Thoracic aorta (tissue), 2 donors: Measurements from ENCODE around the gene TECPR2. TPM values are rescaled to one million over a fixed set of nuclear protein-coding genes. Genes with fewer than 3 reads are reported as not detected.

Source experiments
- ATAC-seq: fragments of 150-250 bp; one replicate; pipeline ENCODE4 v1.8.0; 2017; ENCODE audit warnings: low read depth; ENCODE audit not compliant: insufficient number of reproducible peaks, low FRiP score
- DNase-seq: peaks from one replicate; pipeline ENCODE4 v3.0.0-alpha.2; 2020; ENCODE audit warnings: low spot score
- H3K27ac ChIP-seq, 2 donors: fragments of 200-600 bp; sonication (generic); 1 replicate in 1 of 2; 2 replicates in 1 of 2; pipeline ENCODE4 v1.5.1; 2016; ENCODE audit warnings: mild to moderate bottlenecking in 2 of 2, moderate library complexity in 2 of 2
- H3K27me3 ChIP-seq: fragments of 200-600 bp; sonication (generic); replicated peaks from 2 replicates; pipeline ENCODE4 v1.6.0; 2016; ENCODE audit warnings: mild to moderate bottlenecking; ENCODE audit not compliant: insufficient read depth
- H3K36me3 ChIP-seq: fragments of 200-600 bp; sonication (generic); one replicate; pipeline ENCODE4 v1.5.1; 2016
- H3K4me1 ChIP-seq, 2 donors: fragments of 200-600 bp; sonication (generic); 1 replicate in 1 of 2; 2 replicates in 1 of 2; pipeline versions ENCODE4 v1.5.1 to v1.6.0; 2016; ENCODE audit warnings: low read depth in 2 of 2, mild to moderate bottlenecking in 1 of 2; ENCODE audit not compliant: control insufficient read depth in 1 of 2
- H3K4me3 ChIP-seq: fragments of 200-600 bp; sonication (generic); 2 replicates; pipeline ENCODE4 v1.5.1; 2016; ENCODE audit warnings: mild to moderate bottlenecking
- H3K9me3 ChIP-seq: fragments of 200-600 bp; sonication (generic); 2 replicates; pipeline ENCODE4 v1.5.1; 2016
- CTCF ChIP-seq: fragments of 200-600 bp; sonication (generic); IDR thresholded peaks from one replicate; pipeline ENCODE4 v1.5.1; 2019; ENCODE audit warnings: antibody characterized with exemption
- total RNA-seq, 2 donors: library from RNA; depleted of rRNA; stranded (reverse); fragments of >200 nt; gene quantifications; one replicate each; pipeline versions ENCODE4 v1.1.0 to v1.2.3, GENCODE V29; 2016

TECPR2 gene
- total RNA-seq, 2 donors from 2014 or later: 36.5 to 41.3 TPM

GRCh38 chr14:102392506-102392905, 29.8 kb downstream of the TECPR2 start:
- no peaks in the 10 kb centered on the region for H3K36me3 ChIP-seq
- H3K9me3 ChIP-seq: no peaks in the 10 kb centered on the region
- DNase-seq: no peak
- no peaks in the 10 kb centered on the region for H3K27me3 ChIP-seq
- no peak overlapping the region for H3K4me3 ChIP-seq
- H3K27ac ChIP-seq: no peak overlapping the region
- no peak for TF ChIP-seq CTCF
- H3K4me1 ChIP-seq: peaks cover 4 to 5% of the 10 kb centered on the region in 2 donors
- no peak for ATAC-seq

GRCh38 chr14:102394717-102395375, 32.1 kb downstream of the TECPR2 start:
- ATAC-seq: no peak
- H3K4me3 ChIP-seq: no peak overlapping the region

GRCh38 chr14:102396521-102396920, 33.8 kb downstream of the TECPR2 start:
- no peak overlapping the region for H3K27ac ChIP-seq
- DNase-seq: no peak
- H3K36me3 ChIP-seq: no peaks in the 10 kb centered on the region
- no peak for ATAC-seq
- H3K9me3 ChIP-seq: no peaks in the 10 kb centered on the region
- H3K27me3 ChIP-seq: no peaks in the 10 kb centered on the region
- peaks cover 0 to 4% of the 10 kb centered on the region in 2 donors for H3K4me1 ChIP-seq
- H3K4me3 ChIP-seq: no peak overlapping the region
- no peak for TF ChIP-seq CTCF

More at GRCh38 chr14:102394717-102395375, 32.1 kb downstream of the TECPR2 start:
- H3K9me3 ChIP-seq: no peaks in the 10 kb centered on the region
- no peak for DNase-seq
- H3K27ac ChIP-seq: no peak overlapping the region
- no peaks in the 10 kb centered on the region for H3K36me3 ChIP-seq
- peaks cover 4 to 5% of the 10 kb centered on the region in 2 donors for H3K4me1 ChIP-seq
- H3K27me3 ChIP-seq: no peaks in the 10 kb centered on the region
- no peak for TF ChIP-seq CTCF

GRCh38 chr14:102403028-102403427, 40.3 kb downstream of the TECPR2 start:
- TF ChIP-seq CTCF: no peak
- ATAC-seq (no peak), DNase-seq (no peak)
- Histone ChIP-seq H3K27ac (no peak overlapping the region), H3K4me1 (peaks cover 5 to 11% of the 10 kb centered on the region in 2 donors), H3K36me3 (peaks cover 3% of the 10 kb centered on the region), H3K9me3 (peaks cover 2% of the 10 kb centered on the region), H3K27me3 (no peaks in the 10 kb centered on the region), H3K4me3 (no peak overlapping the region)

- no peak for ATAC-seq
- Histone ChIP-seq H3K4me1 (peaks cover 14 to 29% of the 10 kb centered on the region in 2 donors), H3K27ac (peak overlapping the region; percentile 79 to 82)
Measured at GRCh38 chr14:102407258-102407657, 44.5 kb downstream of the TECPR2 start.

More at GRCh38 chr14:102407258-102407657, 44.5 kb downstream of the TECPR2 start:
- peaks cover 2% of the 10 kb centered on the region for H3K9me3 ChIP-seq
- no peak for DNase-seq
- no peak overlapping the region for H3K4me3 ChIP-seq
- H3K36me3 ChIP-seq: peaks cover 7% of the 10 kb centered on the region
- no peaks in the 10 kb centered on the region for H3K27me3 ChIP-seq
- TF ChIP-seq CTCF: no peak
